Activated naive CD4-positive, alpha-beta T cell treated with anti-CD3 and anti-CD28 coated beads, Interleukin-2, amount 50 U/mL, for 16 hours (primary cell): ENCODE results near the gene LYAR.
"Not testable (repeated sequence)": the region's sequence is repeated elsewhere in the genome, so short reads cannot be mapped to it uniquely, and the experiment has no call there.

Experiments used
- DNase-seq: peaks from one replicate; pipeline ENCODE4 v3.0.0-alpha.2; 2020

The LYAR gene

GRCh38 chr4:4259484-4260100, 30.4 kb downstream of the LYAR start:
- no peak for DNase-seq

GRCh38 chr4:4257705-4258104, 32.2 kb downstream of the LYAR start:
- DNase-seq: not testable (repeated sequence)

GRCh38 chr4:4256799-4257198, 33.2 kb downstream of the LYAR start:
- DNase-seq: no peak

- DNase-seq: no peak
These were observed 35.3 kb downstream of the LYAR start for GRCh38 chr4:4254666-4255065.

GRCh38 chr4:4254199-4254598, 35.8 kb downstream of the LYAR start:
- no peak for DNase-seq

GRCh38 chr4:4249866-4250265, 40.1 kb downstream of the LYAR start:
- DNase-seq: no peak

DNA sequence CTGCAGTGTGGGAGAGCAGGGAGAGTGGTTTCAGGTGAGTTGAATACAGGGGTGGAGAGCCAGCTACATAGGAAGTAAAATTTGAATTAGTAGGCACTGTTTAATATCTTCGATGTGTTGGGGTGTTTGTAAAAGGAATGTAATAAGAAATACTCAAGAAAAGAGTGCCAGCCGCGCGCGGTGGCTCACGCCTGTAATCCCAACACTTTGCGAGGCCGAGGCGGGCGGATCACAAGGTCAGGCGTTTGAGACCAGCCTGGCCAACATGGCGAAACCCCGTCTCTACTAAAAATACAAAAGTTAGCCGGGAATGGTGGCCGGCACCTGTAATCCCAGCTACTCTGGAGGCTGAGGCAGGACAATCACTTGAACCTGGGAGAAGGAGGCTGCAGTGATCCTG, 40.6 kb downstream of the LYAR start:
- not testable (repeated sequence) for DNase-seq

GRCh38 chr4:4248885-4249203, 41.1 kb downstream of the LYAR start:
- no peak for DNase-seq

DNA sequence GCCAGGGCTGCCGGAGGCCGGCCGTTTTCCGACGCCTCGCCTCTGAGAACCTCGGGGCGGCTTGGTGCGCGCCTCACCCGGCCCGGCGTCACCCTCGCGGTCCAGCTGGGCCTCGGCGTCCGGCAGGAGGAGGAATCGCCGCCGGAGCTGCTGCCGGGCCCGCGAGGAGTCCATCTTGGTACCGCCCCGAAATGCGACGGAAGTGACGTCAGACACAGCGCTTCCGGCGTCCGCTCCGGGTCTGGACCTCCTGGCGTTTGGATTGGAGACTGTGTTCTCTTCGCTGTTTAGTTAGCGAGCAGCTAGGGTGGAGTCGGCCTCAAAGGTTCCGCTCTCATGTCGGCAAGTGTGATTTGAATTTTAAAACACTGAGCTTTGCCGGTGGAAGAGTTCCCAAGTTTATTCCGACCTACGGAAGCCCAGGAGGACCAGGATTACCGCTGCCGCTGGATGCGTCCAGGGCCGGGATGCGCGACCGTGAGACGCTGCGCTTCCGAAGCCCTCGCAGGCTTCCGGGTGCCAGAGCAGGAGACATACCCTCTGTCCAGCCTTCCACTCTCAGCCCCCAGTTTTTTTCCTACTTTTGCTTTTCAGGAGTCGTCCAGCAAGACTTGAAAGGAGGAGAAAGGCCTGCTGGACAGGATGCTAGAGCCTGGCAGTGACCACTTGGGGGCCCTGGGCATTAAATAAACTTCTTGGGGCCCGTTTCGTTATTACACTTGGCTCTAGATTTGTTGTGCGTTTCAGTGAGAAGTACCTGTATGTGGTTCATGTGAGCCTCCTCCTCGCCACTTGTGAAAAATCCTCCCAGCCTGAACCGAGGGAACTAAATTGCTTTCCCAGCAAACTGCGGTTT, 41.7 kb downstream of the LYAR start, which contains the start of gene TMEM128:
Gene TMEM128, minus strand, starts transcription at position 195 of the 856 bp plus-strand sequence. Its CDS starts 21 bp downstream, at position 174.
- DNase-seq: peak; percentile 91

DNA sequence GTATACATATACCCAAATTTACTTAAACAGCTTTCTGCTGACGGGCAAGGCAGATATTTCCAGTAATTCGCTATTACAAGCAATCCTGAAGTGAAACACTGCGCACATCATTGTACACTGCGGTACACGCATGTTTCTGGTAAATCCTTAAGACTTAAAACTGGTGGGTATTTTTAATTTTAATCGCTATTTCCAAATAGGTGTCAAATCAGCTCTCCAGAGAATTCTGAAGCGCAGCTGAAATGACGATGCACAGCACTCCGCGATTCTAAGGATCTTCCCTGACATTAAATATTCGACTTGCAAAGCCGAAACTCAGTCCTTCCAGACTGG, 42.3 kb downstream of the LYAR start:
- DNase-seq: no peak

- DNase-seq: no peak
These were observed 44.8 kb downstream of the LYAR start for GRCh38 chr4:4245172-4245571.

GRCh38 chr4:4239551-4239950, 50.4 kb downstream of the LYAR start:
- DNase-seq: not testable (repeated sequence)

DNA sequence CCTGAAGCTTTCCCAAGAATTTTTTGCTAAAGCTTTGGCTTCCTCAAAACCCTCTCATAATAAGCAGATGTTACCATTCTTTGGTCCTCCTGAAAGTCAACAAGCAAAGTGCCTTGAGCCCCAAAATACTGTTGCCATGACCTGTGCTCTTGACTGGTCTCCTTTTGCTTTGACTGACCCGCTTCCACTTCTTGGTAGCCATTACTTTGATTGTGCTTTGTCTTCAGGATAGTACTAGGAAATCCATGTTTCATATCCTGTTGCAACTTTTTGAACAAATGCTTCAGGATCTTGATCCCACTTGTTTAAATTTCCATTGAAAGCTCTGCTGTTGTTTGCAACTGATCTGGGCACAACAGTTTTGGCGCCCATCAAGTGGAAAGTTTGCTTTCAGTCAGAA, 56.3 kb downstream of the LYAR start:
- DNase-seq: no peak

DNA sequence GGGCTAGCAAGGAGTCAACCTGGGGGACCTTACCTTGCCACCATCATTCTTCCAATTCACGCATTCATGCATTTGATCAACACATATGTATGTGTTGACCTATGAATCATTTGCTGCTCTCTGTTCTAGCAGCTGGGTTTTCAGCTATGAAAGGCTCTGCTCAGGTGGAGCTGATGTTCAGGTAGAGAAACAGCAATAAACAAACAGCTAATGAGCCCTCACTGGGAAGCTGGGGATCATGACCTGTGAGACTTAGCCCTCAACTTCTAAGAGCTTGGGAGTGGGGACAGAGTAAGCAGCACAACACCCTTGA, 61.6 kb downstream of the LYAR start:
- no peak for DNase-seq

DNA sequence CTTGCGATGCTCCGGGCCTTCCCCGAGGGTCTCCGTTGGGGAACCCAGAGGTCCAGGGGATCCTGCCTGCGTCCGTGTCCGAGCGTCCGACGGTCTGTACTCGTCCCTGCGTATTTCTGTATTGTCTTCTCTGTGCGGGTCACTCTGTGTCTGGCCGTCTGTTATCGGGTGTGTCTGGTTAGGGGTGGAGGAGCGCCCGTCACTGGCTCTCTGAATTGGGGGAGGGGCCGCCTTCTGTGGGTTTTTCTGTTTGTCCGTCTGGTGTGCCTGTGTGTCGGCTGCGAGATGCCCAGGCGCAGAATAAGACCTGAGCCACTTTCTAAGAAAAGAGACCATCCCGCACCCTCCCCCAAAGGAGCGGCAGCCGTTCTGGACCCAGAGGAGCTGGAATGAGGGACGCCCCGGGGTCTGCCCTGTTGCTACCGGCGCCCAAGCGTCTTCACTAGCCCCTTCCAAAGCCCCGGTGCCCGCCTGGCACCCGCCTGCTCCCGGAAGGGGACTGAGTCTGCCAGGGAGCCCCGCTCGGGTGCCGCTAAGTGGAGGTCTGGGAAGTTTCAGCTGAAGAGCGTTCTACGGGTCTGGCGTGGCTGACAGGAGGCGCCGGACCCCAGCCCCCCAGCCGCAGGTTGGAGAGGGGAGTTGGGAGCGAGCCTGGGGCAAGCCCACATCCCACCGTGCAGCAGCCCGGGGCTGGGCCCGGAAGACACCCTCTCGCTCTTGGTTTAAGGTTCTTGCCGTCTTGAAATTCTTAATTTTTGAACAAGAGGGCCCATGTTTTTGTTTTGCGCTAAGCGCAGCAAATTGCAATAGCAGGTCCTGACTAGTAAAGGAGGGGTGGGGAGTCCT, 62.2 kb downstream of the LYAR start:
- DNase-seq: no peak

- DNase-seq: no peak
These were observed 63.1 kb downstream of the LYAR start, which contains the start of gene OTOP1 for GRCh38 chr4:4226606-4227438. TSS of gene OTOP1 (minus strand) at chr4:4226929. CDS start at chr4:4226864, 65 bp downstream.

- DNase-seq: no peak
These were observed 63.9 kb downstream of the LYAR start for GRCh38 chr4:4225915-4226605.
